Endothelial cell of umbilical vein (primary cell): ENCODE results near the gene FAM219A.

ENCODE experiments used
- EZH2 ChIP-seq: IDR thresholded peaks from 2 replicates; pipeline ENCODE4 v1.6.1; 2012; ENCODE audit warnings: borderline replicate concordance, low read depth, mild to moderate bottlenecking, moderate library complexity, low read length, inconsistent platforms; ENCODE audit not compliant: severe bottlenecking
- MYC ChIP-seq: IDR thresholded peaks from one replicate; pipeline ENCODE4 v1.6.1; 2011; ENCODE audit warnings: mild to moderate bottlenecking, low read depth, low read length
- POLR2A ChIP-seq: IDR thresholded peaks from 2 replicates; pipeline ENCODE4 v1.6.1; 2012; ENCODE audit warnings: low read depth, mild to moderate bottlenecking, control low read depth, low read length
- POLR2AphosphoS5 ChIP-seq: IDR thresholded peaks from 2 replicates; pipeline ENCODE4 v1.6.1; 2012; ENCODE audit warnings: low read depth, mild to moderate bottlenecking, control low read depth, low read length, moderate library complexity; ENCODE audit not compliant: insufficient read depth
- TF ChIP-seq, protein P1 (sequence below), 2 donors: IDR thresholded peaks; 1 replicate in 1 of 2; 2 replicates in 1 of 2; pipeline ENCODE4 v1.5.1; 2011; ENCODE audit warnings: low read length in 2 of 2, mild to moderate bottlenecking in 2 of 2, moderate library complexity in 2 of 2, control low read depth in 1 of 2, inconsistent platforms in 1 of 2, low read depth in 1 of 2; ENCODE audit not compliant: insufficient read depth in 1 of 2; ENCODE audit errors: extremely low read depth in 1 of 2
- TF ChIP-seq, protein P2 (sequence below): IDR thresholded peaks from 2 replicates; pipeline ENCODE4 v1.6.1; 2011; ENCODE audit not compliant: insufficient read depth, insufficient read length

DNA sequence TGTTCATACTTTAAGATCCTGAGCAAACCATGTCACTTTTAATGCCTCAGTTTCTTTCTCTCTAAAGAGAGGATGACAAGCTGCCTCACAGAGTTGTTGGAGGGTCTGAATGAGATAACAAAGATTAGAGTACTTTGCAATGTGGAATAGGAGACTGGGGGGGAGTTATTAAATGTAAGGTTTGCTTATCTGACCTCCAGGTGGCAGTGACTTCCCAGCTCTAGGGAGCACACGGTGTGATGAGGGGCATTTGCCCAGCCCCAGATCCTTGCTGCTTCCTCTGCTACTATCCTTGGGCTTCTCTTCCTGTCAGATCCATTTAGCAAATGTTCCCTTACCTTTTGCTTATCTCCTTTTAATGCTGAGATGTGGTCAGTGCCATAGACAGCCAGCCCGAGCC, 33.7 kb upstream of the FAM219A start:
- TF ChIP-seq, protein P1, sequence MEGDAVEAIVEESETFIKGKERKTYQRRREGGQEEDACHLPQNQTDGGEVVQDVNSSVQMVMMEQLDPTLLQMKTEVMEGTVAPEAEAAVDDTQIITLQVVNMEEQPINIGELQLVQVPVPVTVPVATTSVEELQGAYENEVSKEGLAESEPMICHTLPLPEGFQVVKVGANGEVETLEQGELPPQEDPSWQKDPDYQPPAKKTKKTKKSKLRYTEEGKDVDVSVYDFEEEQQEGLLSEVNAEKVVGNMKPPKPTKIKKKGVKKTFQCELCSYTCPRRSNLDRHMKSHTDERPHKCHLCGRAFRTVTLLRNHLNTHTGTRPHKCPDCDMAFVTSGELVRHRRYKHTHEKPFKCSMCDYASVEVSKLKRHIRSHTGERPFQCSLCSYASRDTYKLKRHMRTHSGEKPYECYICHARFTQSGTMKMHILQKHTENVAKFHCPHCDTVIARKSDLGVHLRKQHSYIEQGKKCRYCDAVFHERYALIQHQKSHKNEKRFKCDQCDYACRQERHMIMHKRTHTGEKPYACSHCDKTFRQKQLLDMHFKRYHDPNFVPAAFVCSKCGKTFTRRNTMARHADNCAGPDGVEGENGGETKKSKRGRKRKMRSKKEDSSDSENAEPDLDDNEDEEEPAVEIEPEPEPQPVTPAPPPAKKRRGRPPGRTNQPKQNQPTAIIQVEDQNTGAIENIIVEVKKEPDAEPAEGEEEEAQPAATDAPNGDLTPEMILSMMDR (IDR thresholded peaks at IDR 0.05; ENCODE audit: extremely low read depth in 1 of 2, insufficient read depth in 1 of 2, low read depth in 1 of 2, low read length in 2 of 2) = no peak
- TF ChIP-seq, protein P2, sequence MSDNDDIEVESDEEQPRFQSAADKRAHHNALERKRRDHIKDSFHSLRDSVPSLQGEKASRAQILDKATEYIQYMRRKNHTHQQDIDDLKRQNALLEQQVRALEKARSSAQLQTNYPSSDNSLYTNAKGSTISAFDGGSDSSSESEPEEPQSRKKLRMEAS = no peak
- TF ChIP-seq EZH2 (no peak), POLR2AphosphoS5 (no peak), MYC (no peak), POLR2A (no peak)
